HG02759 (cell line): ENCODE data around the gene POLE4.
A peak's percentile ranks its signal among the peaks of the same experiment; 100 is the strongest.

Experiments
- ATAC-seq: cut with Tn5 transposase; IDR thresholded peaks from one replicate; pipeline ENCODE4 v1.9.1; 2021; ENCODE audit warnings: mild to moderate bottlenecking, moderate library complexity; ENCODE audit not compliant: unreplicated experiment

Gene POLE4

GRCh38 chr2:74958274-74959105, at the start of gene POLE4:
TSS of gene POLE4 (plus strand) at chr2:74958643. CDS start at chr2:74958680, 37 bp downstream.
- ATAC-seq: peak; percentile 94

- ATAC-seq: no peak
These were observed 49.5 kb upstream of the POLE4 start for GRCh38 chr2:74908748-74909444.

GRCh38 chr2:74910245-74910644, 48.2 kb upstream of the POLE4 start:
- no peak for ATAC-seq

GRCh38 chr2:74911061-74911460, 47.4 kb upstream of the POLE4 start:
- no peak for ATAC-seq

GRCh38 chr2:74915743-74916142, 42.7 kb upstream of the POLE4 start:
- ATAC-seq: no peak

GRCh38 chr2:74916394-74916793, 42.0 kb upstream of the POLE4 start:
- no peak for ATAC-seq

GRCh38 chr2:74917702-74918619, 40.5 kb upstream of the POLE4 start:
- no peak for ATAC-seq

- ATAC-seq: peak; percentile 61
These were observed 38.6 kb upstream of the POLE4 start for GRCh38 chr2:74919827-74920226.

GRCh38 chr2:74921236-74921736, 37.2 kb upstream of the POLE4 start:
- no peak for ATAC-seq

GRCh38 chr2:74922592-74923227, 35.7 kb upstream of the POLE4 start:
- ATAC-seq: no peak

GRCh38 chr2:74924463-74925265, 33.8 kb upstream of the POLE4 start:
- ATAC-seq: no peak

- no peak for ATAC-seq
These were observed 33.1 kb upstream of the POLE4 start for GRCh38 chr2:74925361-74925786.

- no peak for ATAC-seq
These were observed 30.8 kb upstream of the POLE4 start for GRCh38 chr2:74927621-74928020.

- ATAC-seq: no peak
These were observed 27.5 kb upstream of the POLE4 start for GRCh38 chr2:74930811-74931486.

GRCh38 chr2:74931940-74932339, 26.5 kb upstream of the POLE4 start:
- ATAC-seq: no peak

- no peak for ATAC-seq
These were observed 22.5 kb upstream of the POLE4 start for GRCh38 chr2:74935975-74936391.

GRCh38 chr2:74937221-74937880, 21.1 kb upstream of the POLE4 start:
- no peak for ATAC-seq

GRCh38 chr2:74938264-74938663, 20.2 kb upstream of the POLE4 start:
- ATAC-seq: no peak
